HL-60 (cell line): ENCODE data around the gene IGFBP7.

ENCODE experiments used
- DNase-seq, 2 experiments: peaks; one replicate each; pipeline ENCODE4 v3.0.0-alpha.2; 2010 to 2020; ENCODE audit warnings: low read depth in 1 of 2, low spot score in 1 of 2
- H3K27ac ChIP-seq: fragments of 250-450 bp; sonication (Bioruptor Pico); replicated peaks from 2 replicates; pipeline ENCODE4 v1.5.1; 2020; ENCODE audit warnings: mild to moderate bottlenecking, moderate library complexity
- H3K27me3 ChIP-seq: fragments of 250-450 bp; sonication (Bioruptor Pico); 2 replicates; pipeline ENCODE4 v1.5.1; 2021; ENCODE audit warnings: mild to moderate bottlenecking, moderate library complexity; ENCODE audit not compliant: insufficient read depth, poor library complexity, severe bottlenecking
- H3K4me3 ChIP-seq: replicated peaks from 2 replicates; pipeline ENCODE4 v1.5.1; 2011; ENCODE audit warnings: mild to moderate bottlenecking, control low read depth, low read length; ENCODE audit not compliant: insufficient read depth
- CTCF ChIP-seq: IDR thresholded peaks from one replicate; pipeline ENCODE4 v1.5.1; 2011; ENCODE audit warnings: low read length, control low read depth, inconsistent platforms; ENCODE audit not compliant: insufficient read depth
- GABPA ChIP-seq: IDR thresholded peaks from 2 replicates; pipeline ENCODE4 v1.6.1; 2012; ENCODE audit warnings: low read depth
- POLR2AphosphoS5 ChIP-seq: IDR thresholded peaks from 2 replicates; pipeline ENCODE4 v1.6.1; 2012; ENCODE audit warnings: low read depth
- REST ChIP-seq: IDR thresholded peaks from 2 replicates; pipeline ENCODE4 v1.6.1; 2012; ENCODE audit warnings: low read depth; ENCODE audit not compliant: insufficient replicate concordance
- SPI1 ChIP-seq: IDR thresholded peaks from 2 replicates; pipeline ENCODE4 v1.6.1; 2012; ENCODE audit warnings: low read depth, mild to moderate bottlenecking, borderline replicate concordance

Gene IGFBP7

GRCh38 chr4:57131849-57132742 lies 21.9 kb upstream of the IGFBP7 start:
- TF ChIP-seq REST: no peak
- TF ChIP-seq CTCF: no peak
- TF ChIP-seq SPI1: no peak
- TF ChIP-seq POLR2AphosphoS5: no peak
- no peak for TF ChIP-seq GABPA
- Histone ChIP-seq H3K4me3 (no peak overlapping the region), H3K27me3 (no peaks in the 10 kb centered on the region), H3K27ac (no peak overlapping the region)
- DNase-seq: no peak

- Histone ChIP-seq H3K4me3 (no peak overlapping the region), H3K27me3 (no peaks in the 10 kb centered on the region), H3K27ac (no peak overlapping the region)
- TF ChIP-seq CTCF (no peak), POLR2AphosphoS5 (no peak), GABPA (no peak), REST (no peak), SPI1 (no peak)
- no peak for DNase-seq
Observed at GRCh38 chr4:57129477-57129876, 19.3 kb upstream of the IGFBP7 start.

GRCh38 chr4:57127361-57127760 lies 17.2 kb upstream of the IGFBP7 start:
- Histone ChIP-seq H3K27ac (no peak overlapping the region), H3K4me3 (no peak overlapping the region), H3K27me3 (no peaks in the 10 kb centered on the region)
- DNase-seq: no peak
- no peak for TF ChIP-seq GABPA
- no peak for TF ChIP-seq SPI1
- no peak for TF ChIP-seq POLR2AphosphoS5
- TF ChIP-seq CTCF: no peak
- TF ChIP-seq REST: no peak
